ENCODE data around the gene FBXL7. TPM values are rescaled to one million over a fixed set of nuclear protein-coding genes. Genes with fewer than 3 reads are reported as not detected.

The FBXL7 gene
- total RNA-seq, 1 experiment from 2014 or later: not detected

DNA sequence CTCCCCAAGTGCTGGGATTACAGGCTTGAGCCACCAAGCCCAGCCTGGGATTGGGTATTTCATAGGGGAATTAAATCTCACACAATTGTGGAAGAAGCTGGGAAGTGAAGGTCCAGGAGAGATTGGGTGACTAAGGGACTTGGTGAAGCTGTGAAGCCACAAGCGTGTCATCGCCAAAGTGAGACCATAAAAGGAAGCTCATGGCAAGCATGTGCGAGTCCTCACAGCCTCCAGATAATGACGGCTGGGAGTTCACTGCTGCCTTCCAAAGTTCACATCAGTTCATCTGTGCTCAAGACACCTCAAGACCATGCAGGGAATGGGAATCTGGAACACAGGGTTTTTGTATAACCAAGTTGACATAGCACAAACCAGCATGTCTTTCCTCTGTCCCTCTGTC is 469.0 kb downstream of the FBXL7 start:
- Histone ChIP-seq H3K27me3 (ENCODE audit: insufficient read depth, low read depth) (no peaks in the 10 kb centered on the region), H3K4me2 (no peak overlapping the region), H3K4me3 (no peak overlapping the region), H3F3A (ENCODE audit: insufficient read depth, low read depth) (no peaks in the 10 kb centered on the region), H3K27ac (no peak overlapping the region), H3K4me1 (replicated peaks; ENCODE audit: insufficient read depth) (no peaks in the 10 kb centered on the region), H3K9me3 (ENCODE audit: insufficient read depth, low read depth) (no peaks in the 10 kb centered on the region), H3K79me2 (ENCODE audit: low read depth) (no peaks in the 10 kb centered on the region), H4K20me1 (ENCODE audit: insufficient read depth) (no peaks in the 10 kb centered on the region), H3K36me3 (ENCODE audit: low read depth) (no peaks in the 10 kb centered on the region), H2AFZ (no peak overlapping the region), H3K9me2 (ENCODE audit: insufficient read depth) (no peaks in the 10 kb centered on the region)
- DNase-seq: no peak
- CTCF ChIA-PET: no interaction called here
- TF ChIP-seq, protein P1, sequence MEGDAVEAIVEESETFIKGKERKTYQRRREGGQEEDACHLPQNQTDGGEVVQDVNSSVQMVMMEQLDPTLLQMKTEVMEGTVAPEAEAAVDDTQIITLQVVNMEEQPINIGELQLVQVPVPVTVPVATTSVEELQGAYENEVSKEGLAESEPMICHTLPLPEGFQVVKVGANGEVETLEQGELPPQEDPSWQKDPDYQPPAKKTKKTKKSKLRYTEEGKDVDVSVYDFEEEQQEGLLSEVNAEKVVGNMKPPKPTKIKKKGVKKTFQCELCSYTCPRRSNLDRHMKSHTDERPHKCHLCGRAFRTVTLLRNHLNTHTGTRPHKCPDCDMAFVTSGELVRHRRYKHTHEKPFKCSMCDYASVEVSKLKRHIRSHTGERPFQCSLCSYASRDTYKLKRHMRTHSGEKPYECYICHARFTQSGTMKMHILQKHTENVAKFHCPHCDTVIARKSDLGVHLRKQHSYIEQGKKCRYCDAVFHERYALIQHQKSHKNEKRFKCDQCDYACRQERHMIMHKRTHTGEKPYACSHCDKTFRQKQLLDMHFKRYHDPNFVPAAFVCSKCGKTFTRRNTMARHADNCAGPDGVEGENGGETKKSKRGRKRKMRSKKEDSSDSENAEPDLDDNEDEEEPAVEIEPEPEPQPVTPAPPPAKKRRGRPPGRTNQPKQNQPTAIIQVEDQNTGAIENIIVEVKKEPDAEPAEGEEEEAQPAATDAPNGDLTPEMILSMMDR (conservative IDR thresholded peaks at IDR 0.05): no peak
- TF ChIP-seq EZH2 (IDR thresholded peaks at IDR 0.05; ENCODE audit: low read depth): no peak
- intact Hi-C loops (cut with micrococcal nuclease; ENCODE audit: unreplicated experiment): no loop called here
- no TSS peak for BruUV-seq (replicated peaks)
- POLR2A ChIA-PET (ENCODE audit: unreplicated experiment): no interaction called here

DNA sequence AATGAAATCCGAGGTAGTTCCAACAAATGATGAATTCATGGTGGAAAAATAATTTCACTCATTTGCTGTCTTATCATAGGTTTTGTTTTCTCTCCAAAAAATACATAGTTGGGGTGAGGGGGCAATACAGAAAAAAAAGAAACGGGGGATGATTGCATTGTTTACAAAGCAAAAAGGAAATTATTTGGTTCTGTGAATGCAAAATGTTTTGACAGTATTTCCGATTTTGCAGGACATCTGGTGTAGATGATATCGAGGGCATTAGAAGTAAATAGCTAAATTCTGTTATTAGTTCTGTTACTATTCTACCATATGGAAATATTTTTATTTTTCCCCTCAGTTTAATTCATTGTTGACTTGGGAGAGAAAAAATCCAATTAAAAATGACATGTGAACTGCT is 477.9 kb downstream of the FBXL7 start:
- POLR2A ChIA-PET (ENCODE audit: unreplicated experiment): no interaction called here

DNA sequence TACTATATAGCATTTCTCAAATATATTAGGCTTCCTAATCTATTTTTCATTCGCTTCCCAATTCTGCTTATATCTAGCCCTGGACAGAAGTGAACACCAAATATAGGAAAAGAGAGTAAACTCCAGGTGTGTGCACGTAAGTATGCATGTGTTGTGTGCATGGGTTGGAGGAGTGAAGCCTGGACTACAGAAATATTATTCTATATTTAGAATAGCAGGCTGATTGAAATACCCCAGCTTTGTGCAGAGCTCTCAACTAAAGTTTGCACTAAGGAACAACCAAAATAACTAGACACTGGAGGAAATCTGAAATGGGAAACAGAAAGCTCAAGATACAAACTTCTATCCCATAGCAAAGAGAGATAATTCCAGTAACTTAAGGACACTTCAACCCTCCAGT is 480.9 kb downstream of the FBXL7 start:
- Histone ChIP-seq H3K4me3 (no peak overlapping the region), H3F3A (ENCODE audit: insufficient read depth, low read depth) (no peaks in the 10 kb centered on the region), H3K9me2 (ENCODE audit: insufficient read depth) (no peaks in the 10 kb centered on the region), H3K4me2 (no peak overlapping the region), H3K27ac (no peak overlapping the region), H3K9me3 (ENCODE audit: insufficient read depth, low read depth) (no peaks in the 10 kb centered on the region), H4K20me1 (ENCODE audit: insufficient read depth) (no peaks in the 10 kb centered on the region; the same call in 1 of the 2 replicates), H3K79me2 (ENCODE audit: low read depth) (no peaks in the 10 kb centered on the region), H3K27me3 (ENCODE audit: insufficient read depth, low read depth) (no peaks in the 10 kb centered on the region), H3K36me3 (ENCODE audit: low read depth) (no peaks in the 10 kb centered on the region), H3K4me1 (replicated peaks; ENCODE audit: insufficient read depth) (no peaks in the 10 kb centered on the region), H2AFZ (no peak overlapping the region)
- POLR2A ChIA-PET (ENCODE audit: unreplicated experiment): no interaction called here
- TF ChIP-seq, protein P1 (conservative IDR thresholded peaks at IDR 0.05): no peak
- TF ChIP-seq EZH2 (IDR thresholded peaks at IDR 0.05; ENCODE audit: low read depth): no peak
- CTCF ChIA-PET: no interaction called here
- BruUV-seq (replicated peaks): no TSS peak
- intact Hi-C loops (cut with micrococcal nuclease; ENCODE audit: unreplicated experiment): no loop called here
- no peak for DNase-seq

More for the DNA sequence above, 477.9 kb downstream of the FBXL7 start:
- no peak overlapping the region for H3K4me3 ChIP-seq
- no peaks in the 10 kb centered on the region for H3K36me3 ChIP-seq (ENCODE audit: low read depth)
- H3K9me2 ChIP-seq (ENCODE audit: insufficient read depth): no peaks in the 10 kb centered on the region
- no peaks in the 10 kb centered on the region for H3K79me2 ChIP-seq (ENCODE audit: low read depth)
- no TSS peak for BruUV-seq (replicated peaks)
- no peak overlapping the region for H2AFZ ChIP-seq
- no peak overlapping the region for H3K4me2 ChIP-seq
- H3K4me1 ChIP-seq (replicated peaks; ENCODE audit: insufficient read depth): no peaks in the 10 kb centered on the region
- CTCF ChIA-PET: no interaction called here
- no peaks in the 10 kb centered on the region for H3F3A ChIP-seq (ENCODE audit: insufficient read depth, low read depth)
- no peaks in the 10 kb centered on the region for H3K27me3 ChIP-seq (ENCODE audit: insufficient read depth, low read depth)
- H3K9me3 ChIP-seq (ENCODE audit: insufficient read depth, low read depth): no peaks in the 10 kb centered on the region
- no peak for DNase-seq
- H3K27ac ChIP-seq: no peak overlapping the region
- H4K20me1 ChIP-seq (ENCODE audit: insufficient read depth): no peaks in the 10 kb centered on the region; the same call in 1 of the 2 replicates
- TF ChIP-seq, protein P1 (conservative IDR thresholded peaks at IDR 0.05): no peak
- no peak for TF ChIP-seq EZH2 (IDR thresholded peaks at IDR 0.05; ENCODE audit: low read depth)
- intact Hi-C loops (cut with micrococcal nuclease; ENCODE audit: unreplicated experiment): no loop called here
